ENCODE results near the gene PHOSPHO1. TPM values are rescaled to one million over a fixed set of nuclear protein-coding genes. Genes with fewer than 3 reads are reported as not detected.

The PHOSPHO1 gene
- polyA plus RNA-seq, 4 donors = 1.00 to 2.9 (median 2.1) TPM

DNA sequence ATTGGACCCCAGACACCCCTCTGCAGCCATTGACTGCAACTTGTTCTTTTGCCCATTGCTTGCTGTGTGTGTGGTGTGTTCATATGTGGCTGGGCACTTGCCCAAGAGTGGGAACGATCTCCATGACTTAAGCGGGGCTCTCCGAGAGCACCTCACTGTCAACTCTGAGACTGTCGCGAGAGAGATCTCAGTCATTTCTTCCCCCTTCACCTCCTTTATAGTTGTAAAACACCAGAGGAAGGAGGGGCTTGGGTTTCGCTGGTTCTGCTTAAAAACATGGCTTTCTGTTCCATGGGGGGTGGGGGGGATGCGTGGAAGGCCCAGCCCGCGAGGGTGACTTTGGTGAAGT is 7.4 kb downstream of the PHOSPHO1 start:
- DNase-seq (ENCODE audit: low read depth in 4 of 4, low spot score in 3 of 4) = no peak

- no peak for DNase-seq (ENCODE audit: low read depth in 4 of 4, low spot score in 3 of 4)
These were observed 10.6 kb downstream of the PHOSPHO1 start for GRCh38 chr17:49219987-49220386.

DNA sequence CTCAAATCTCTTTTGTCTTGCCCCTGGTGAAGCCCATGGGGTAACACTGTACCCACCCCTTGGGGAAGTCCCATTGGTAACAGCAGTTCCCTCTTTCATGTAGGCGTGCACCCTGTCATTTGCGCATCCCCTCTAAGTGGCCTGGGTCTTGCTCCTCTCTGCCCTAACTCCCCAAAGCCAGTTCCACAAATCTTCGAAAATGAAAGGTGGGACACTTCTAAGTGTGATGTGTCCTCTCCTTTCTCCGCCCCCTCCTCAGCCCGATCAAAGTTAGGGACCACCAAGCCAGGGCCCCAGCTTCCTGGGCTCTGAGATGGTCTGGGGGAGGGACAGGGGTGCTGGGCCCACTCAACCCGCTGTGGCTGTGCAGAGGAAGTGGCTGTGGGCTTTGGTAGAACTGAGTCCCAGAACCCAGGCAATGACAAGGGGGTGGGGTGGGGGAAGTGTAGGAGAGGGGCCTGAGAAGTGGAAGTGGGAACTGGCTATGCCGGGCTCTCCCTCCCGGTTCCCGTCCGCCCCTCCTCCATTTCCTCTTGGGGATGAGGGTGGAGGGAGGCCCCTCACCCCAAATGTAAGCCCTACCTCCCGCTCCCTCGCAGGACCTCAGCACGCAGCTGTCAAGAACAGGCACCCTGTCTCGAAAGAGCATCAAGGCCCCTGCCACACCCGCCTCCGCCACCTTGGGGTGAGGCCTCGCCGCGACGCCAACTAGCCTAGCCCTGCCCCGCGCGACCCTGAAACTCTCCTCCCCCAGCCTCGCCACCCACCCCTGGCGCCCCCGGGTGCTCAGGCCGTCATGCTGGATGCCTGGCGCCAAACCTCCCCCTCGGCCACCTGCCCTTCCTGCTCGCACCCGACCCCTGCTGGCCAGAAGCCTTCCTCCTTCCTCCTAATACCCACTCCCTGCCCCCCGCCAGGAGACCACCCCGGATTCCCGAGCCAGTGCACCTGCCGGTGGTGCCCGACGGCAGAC is 11.4 kb downstream of the PHOSPHO1 start:
- no peak for DNase-seq (ENCODE audit: low read depth in 4 of 4, low spot score in 3 of 4)

DNA sequence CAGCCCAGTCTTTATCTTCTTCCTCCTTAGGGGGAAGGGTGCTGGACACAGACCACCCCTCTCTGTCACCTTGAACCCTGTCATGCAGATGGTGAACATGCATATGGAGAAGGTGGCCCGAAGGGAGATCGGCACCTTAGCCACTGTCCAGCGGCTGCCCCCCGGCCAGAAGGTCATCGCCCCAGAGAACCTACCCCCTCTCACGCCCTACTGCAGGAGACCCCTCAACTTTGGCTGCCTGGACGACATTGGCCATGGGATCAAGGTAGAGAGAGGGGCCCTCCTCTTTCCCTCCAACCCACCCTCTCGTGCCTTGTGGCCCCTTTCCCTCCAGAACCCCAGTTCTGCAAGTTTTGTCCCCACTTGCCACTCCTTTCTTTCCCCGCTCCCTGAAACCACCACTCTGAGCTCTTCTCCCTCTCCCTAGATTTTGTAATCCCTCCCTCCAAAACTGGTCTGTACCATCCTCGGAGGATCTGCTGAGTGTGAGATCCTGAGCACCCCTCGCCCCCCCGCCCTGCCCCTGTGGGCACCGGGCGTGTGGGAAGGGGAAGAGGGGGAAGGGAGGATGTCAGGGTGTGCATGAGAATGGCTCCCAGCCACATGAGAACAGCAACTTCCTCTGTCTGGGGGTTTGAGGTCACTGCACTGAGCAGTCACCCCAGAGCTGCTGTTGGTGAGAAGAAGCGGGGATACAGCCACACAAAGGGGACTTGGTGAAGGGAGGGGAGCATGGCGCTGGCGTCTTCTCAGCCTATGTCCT is 12.8 kb downstream of the PHOSPHO1 start:
- no peak for DNase-seq (ENCODE audit: low read depth in 4 of 4, low spot score in 3 of 4)

DNA sequence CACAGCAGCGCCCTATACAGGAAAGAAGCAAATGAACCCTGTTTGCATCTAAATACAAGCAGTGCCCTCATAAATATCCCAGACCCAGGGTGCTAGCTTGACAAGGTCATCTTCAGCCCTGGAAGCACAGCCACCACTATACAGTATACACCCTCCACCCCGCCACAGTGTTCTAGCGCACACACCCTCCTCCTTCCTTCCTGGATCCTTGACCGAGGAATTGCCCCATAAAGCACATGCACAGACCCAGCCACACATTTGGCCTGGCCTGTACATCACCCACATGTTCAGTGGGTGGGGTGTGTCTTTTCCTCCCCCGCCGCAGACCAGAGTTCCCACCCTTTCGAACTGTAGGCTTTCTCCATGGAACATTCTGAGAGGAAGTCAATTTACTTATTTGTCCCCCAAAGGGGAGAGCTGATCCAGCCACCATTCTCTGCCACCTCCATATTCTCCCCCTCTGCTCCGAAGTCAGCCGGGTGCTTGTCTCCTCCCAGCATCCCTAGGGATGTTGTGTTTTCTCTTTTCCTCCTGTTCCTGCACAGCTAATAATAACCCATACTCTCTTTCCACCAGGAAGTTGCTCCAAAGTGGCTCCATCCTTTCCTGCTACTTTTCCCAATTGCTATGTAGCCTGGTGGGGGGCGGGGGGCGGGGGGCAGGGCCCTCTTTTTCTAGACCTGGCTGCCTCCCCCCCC is 13.5 kb downstream of the PHOSPHO1 start:
- no peak for DNase-seq (ENCODE audit: low read depth in 4 of 4, low spot score in 3 of 4)

- no peak for DNase-seq (ENCODE audit: low read depth in 4 of 4, low spot score in 3 of 4)
These were observed 14.1 kb downstream of the PHOSPHO1 start for GRCh38 chr17:49216482-49216881.

DNA sequence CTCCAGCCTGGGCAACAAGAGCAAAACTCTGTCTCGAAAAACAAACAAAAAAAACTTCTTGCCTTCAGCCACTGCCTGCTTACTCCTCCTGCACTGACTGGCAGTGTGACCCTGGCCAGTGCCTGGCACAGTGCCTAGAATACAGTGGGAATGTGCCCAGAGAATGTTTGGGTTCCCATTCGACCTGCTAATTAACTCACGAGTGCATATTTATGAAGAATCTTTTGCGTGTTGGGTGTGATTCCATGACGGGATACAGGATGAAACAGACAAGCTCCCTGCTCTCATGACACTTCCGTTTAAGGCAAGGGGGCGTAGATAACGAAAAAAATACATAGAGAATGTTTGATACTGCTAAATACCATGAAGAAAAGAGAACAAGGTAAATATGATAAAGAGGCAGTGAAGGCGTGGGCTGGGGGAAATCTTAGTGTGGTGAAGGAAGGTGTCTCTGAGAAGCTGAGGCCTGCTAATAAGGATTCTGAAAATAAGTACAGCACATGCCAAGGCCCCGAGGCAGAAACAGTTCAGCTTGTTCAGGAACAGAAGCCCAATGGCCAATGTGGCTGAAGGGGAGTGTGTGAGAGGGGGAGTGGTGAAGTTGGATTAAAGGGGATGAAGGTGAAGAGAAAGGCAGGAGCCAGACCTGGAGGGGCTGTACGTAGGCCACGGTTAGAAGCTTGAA is 15.8 kb downstream of the PHOSPHO1 start:
- DNase-seq (ENCODE audit: low read depth in 4 of 4, low spot score in 3 of 4) = no peak

- DNase-seq (ENCODE audit: low read depth in 4 of 4, low spot score in 3 of 4) = no peak
These were observed 16.7 kb downstream of the PHOSPHO1 start for GRCh38 chr17:49213847-49214246.

GRCh38 chr17:49213399-49213798 is 17.2 kb downstream of the PHOSPHO1 start:
- no peak for DNase-seq (ENCODE audit: low read depth in 4 of 4, low spot score in 3 of 4)

GRCh38 chr17:49210158-49211029 is 20.2 kb downstream of the PHOSPHO1 start, which contains the start of the genes ABI3 and GNGT2:
TSS of gene ABI3 (plus strand) at chr17:49210707. CDS start at chr17:49210725, 18 bp downstream.
TSS of gene GNGT2 (minus strand) at chr17:49210574. CDS start at chr17:49207422, 3,152 bp downstream.
- DNase-seq (ENCODE audit: low read depth in 4 of 4, low spot score in 3 of 4) = no peak

DNA sequence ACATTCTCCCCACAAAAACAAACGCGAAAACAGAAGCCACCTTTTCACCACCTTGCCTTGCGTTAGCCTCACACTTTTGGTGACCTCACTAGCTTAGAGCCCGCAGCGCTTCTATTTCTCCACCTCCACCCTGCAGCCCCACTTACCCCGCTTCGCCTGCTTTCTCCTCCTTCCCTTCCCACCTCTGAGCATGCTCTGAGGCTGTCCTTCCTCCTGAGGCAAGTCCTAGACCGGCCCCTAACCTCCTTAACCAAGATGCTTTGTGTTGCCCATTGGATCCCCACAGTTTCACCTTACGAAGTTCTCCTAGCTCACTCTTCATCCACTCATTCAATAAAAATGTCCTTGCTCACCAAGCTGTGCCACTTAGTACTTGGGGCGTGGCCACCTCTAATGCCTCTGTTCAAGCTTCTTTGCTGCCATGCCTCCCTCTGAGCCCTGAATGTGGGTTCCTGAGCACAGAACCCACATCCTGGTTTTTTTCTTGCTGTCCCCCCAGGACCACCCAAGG is 21.5 kb downstream of the PHOSPHO1 start:
- DNase-seq (ENCODE audit: low read depth in 4 of 4, low spot score in 3 of 4) = no peak

DNA sequence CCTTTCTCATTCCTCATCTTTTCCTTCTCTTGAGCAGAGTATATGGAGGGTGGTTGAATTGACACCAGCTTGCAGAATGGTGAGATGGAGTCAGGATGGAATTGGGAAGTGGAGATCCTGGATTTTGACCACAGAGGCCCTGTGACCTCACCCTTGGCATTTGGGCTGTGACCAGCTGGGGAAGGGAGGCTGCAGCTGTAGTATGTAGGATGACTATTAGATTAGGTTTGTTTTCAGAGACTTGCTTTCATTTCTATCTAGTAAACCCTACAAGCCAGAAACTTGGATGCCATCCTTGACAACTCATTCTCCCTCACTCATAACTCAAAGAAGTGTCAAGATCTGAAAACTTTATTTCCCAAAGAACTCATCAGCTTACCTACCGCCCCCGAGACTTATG is 26.1 kb downstream of the PHOSPHO1 start:
- no peak for DNase-seq (ENCODE audit: low read depth in 4 of 4, low spot score in 3 of 4)

GRCh38 chr17:49203796-49204195 is 26.8 kb downstream of the PHOSPHO1 start:
- no peak for DNase-seq (ENCODE audit: low read depth in 4 of 4, low spot score in 3 of 4)

DNA sequence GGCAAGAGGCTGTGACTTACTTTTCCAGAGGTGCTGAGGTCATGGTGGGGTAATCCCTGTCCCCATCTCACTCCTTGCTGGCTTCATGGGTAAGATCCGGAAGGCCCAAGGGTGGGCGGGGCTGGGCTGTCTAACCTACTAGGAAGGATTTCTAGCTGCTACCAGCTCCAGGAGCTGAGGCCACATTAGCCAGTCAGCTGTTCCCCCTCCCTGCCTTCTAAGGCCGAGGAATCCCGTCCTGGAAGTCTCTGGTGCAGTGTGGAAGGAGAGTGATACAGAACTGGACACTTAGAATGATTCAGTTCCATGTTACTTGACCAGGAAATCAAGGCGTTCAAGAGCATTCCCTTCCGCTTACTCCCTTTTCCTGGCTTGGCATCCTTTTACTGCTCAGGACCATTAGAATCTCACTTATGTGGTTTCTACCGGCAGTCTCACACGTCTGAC is 29.1 kb downstream of the PHOSPHO1 start:
- no peak for DNase-seq (ENCODE audit: low read depth in 4 of 4, low spot score in 3 of 4)

GRCh38 chr17:49200423-49201083 is 30.0 kb downstream of the PHOSPHO1 start:
- DNase-seq (ENCODE audit: low read depth in 4 of 4, low spot score in 3 of 4) = no peak

DNA sequence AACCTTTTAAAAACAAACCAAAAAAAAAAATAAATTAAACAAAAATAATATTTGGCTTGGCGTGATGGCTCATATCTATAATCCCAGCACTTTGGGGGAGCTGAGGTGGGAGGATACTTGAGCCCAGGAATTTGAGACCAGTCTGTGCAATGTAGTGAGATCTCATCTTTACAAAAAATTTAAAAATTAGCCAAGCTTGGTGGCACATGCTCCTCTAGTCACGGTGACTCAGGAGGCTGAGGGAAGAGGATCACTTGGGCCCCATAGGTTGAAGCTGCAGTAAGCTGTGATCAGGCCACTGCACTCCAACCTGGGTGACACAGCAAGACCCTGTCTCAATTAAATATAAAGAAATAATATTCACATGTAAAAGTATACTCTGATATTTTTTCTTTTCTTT is 32.4 kb downstream of the PHOSPHO1 start:
- no peak for DNase-seq (ENCODE audit: low read depth in 4 of 4, low spot score in 3 of 4)

GRCh38 chr17:49197346-49197998 is 33.1 kb downstream of the PHOSPHO1 start:
- no peak for DNase-seq (ENCODE audit: low read depth in 4 of 4, low spot score in 3 of 4)

- DNase-seq (ENCODE audit: low read depth in 4 of 4, low spot score in 3 of 4) = no peak
These were observed 34.1 kb downstream of the PHOSPHO1 start for GRCh38 chr17:49196520-49196919.

Data from right renal pelvis (tissue), 4 donors.